Measurements from ENCODE around the gene RAET1E.
"Not testable (repeated sequence)": the region's sequence is repeated elsewhere in the genome, so short reads cannot be mapped to it uniquely, and the experiment has no call there.

The RAET1E gene

DNA sequence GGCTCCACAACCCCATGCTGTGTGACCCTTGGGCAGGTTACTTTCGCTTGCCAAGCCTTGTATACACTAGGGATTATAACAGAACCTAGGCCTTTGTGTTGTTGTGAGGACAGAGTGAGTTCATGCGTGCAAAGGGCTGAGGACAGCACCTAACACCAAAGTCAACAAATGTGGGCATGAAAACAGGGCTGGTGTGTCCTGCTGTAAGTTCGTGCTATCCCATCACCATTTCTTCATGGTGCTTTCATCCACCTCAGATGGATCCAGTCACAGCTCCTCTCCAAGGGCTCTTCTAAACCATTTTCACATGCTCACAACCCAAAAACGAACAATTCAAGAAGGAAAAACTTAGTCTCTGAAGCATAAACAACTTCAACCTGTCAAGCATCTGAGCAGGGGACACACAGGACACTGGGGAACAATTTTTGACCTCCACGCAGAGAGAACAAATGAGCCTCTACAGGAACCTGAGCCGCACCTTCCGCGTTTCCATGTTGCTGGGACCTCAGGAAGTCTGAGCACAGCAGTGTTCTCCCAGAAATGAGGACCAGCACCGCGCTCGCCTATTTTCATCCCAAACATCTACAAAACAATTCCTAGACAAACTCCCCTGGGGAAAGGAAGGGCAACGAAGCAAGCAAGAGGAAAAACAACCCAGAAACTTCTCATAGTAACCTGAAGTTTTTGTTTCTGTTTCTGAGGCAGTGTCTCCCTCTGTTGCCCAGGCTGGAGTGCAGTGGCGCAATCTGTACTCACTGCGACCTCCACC lies 36.9 kb downstream of the RAET1E start:
- no peak for DNase-seq

DNA sequence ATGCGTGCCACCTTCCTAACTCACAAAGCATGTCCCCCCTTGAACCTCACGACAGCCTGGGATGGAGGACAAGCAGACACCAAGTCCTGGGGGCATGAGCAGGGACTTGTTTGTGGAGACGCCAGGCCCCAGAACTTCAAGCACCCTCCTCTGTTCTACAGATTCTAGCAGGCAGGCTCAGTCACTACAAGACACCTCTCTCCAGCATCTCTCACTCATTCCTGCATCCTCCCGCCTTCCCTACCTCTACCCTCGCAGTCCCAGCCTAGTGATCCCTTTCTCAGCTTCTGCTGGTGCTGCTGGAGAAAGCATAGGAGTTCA lies 37.4 kb downstream of the RAET1E start:
- no peak for DNase-seq

DNA sequence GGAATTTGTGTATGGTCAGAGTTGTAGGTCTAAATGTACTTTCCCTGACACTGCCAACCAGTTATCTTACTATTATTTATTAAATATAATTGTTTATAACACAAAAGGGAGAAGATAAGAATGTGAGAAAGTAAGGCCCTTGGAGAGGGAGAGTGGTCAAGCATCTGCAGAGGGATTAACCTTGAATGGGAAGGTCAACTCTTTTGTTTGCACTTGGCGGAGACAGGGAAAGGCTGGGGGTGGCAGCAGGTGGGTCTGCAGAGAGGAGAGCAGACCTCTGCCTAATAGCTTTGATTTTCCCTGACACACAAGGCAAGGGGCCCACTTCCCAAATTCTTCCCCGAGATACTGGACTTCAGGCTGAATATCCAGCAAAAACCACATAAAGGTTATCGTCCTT lies 38.0 kb downstream of the RAET1E start:
- no peak for DNase-seq

DNA sequence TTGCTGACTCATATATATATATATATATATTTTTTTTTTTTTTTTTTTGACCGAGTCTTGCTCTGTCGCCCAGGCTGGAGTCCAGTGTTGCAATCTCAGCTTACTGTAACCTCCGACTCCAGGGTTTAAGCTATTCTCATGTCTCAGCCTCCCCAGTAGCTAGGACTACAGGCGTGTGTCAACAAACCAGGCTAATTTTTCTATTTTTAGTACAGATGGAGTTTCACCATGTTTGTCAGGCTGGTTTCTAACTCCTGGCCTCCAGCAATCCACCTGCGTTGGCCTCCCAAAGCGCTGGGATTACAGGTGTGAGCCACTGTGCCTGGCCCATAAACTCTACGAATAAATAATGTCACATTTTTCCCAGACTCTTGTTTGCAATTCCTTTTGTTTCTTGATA lies 38.5 kb downstream of the RAET1E start:
- DNase-seq = no peak

DNA sequence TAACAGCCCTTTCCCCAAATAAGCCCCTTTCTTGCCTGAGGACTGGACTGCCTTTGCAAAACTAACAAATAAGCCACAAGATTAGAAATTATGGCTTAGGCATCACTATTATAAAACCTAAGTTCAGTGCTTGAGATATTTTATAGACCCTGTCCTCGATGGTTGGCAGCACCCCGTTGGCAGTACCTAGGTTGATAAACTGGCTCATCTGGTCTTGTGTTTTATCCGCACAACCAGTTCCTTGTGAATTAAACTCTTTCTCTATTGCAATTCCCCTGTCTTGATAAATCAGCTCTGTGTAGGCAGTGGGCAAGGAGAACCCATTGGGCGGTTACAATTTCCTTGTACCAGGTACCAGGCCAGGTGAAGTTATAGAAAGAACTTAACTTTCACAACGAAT lies 40.4 kb downstream of the RAET1E start:
- DNase-seq = no peak

DNA sequence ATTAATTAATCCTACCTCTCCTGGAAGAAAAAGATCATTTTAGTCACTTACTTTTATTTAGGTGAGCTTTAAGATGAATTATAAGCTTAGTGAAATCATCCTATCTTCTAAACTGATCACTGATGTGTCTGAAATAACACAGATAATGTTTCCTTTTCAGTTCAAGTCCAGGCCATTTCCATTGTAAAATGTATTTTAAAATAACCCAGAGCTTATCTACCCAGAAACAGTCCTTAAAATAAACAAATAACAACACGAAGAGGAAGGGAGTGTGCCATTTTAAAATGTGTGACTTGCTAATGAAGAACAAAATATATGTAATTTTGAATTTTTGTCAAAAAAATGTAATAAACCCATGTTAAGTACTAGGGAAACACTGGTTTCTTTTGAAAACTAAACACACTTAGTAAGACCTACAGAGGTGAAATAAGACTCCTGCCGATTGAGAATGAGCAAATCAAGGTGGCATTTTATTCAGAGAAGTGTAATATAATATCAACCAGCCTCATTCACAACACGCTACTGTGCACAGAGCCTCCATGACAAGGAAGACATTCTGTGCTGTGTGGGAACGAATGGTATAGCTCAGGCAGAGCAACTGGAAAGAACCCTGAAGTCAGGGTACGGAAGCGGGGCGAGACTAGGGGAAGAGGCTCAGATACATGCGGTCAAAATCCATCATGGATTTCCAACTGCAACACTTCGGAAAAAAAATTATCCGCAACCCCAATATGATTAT lies 41.5 kb downstream of the RAET1E start:
- no peak for DNase-seq

DNA sequence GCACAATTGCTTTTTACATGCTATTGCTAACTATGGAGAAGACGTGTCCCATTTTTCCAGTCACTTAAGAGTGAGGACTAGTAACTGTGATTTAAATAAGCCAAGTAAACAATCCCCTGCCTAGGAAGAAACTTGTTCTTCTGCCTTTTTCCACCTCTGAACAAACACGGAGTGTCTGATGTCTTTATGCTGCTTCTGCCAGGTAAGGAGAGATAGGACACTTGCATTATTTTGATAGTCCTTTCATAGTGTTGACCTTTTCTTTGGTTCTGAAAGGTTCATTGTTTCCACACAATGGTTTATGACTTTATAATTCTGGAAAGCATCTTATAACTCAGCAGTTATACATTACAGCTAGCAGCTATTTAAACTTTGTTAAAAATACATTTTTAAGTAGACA lies 42.2 kb downstream of the RAET1E start:
- DNase-seq = no peak

DNA sequence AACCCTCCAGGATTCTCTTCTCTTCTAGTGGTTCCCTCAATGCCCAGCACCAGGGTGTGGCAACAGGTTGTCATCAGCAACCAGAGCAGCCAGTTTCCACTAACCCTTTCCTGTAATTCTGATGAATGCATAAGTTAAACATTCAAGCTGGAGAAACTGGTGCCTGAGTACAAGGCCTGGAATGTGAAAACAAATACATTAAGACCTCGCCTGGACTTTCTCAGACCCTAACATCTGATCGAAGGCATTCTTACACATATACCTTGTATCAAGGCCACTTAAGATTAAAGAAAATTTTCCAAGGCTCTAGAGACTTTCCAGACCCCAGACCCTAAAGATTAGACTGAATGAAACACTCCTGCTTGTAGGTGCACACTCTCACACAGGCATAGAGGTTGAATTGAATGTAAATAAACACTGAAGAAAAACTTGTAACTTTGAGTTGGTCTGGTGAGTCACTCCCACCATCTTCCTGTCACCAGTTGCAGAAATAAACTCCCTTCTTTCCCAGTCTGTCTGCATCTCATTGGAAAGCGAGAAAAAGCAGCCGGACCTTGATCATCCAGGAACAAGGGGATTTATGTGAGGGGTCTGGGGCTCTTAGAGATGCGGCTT lies 42.8 kb downstream of the RAET1E start:
- no peak for DNase-seq

DNA sequence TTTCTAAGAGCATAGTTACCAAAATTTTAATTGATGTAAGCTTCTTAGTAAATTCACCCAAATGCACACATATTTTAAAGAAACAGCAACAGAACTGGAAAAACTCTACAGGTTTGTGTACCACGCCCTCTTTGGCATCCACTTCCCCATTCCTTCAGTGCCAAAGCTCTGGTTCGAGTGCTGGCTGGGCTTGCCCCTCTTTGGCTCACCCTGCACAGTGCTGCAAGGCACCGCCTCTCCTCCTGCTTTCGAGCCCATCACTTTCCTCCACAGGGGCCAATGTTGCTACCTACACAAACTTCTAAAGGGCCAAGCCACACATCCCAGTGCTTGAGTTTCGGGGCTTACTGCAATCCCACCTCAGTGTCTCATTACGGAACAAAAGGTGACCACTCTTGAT lies 43.4 kb downstream of the RAET1E start:
- no peak for DNase-seq

DNA sequence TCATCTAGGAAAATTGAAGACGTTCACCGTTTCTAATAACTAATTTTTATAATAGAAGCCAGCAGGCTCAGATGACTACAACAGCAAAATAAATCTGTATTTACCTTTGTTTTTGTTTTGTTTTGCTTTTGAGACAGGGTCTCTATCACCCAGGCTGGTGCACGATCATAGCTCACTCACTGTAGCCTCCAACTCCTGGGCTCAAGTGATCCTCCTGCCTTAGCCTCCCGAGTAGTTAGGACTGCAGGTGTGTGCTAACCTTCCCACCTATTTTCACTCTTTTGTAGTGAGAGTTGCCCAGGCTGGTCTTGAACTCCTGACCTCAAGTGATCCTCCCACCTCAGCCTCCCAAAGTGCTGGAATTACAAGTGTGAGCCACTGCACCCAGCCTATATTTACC lies 43.9 kb downstream of the RAET1E start:
- not testable (repeated sequence) for DNase-seq

DNA sequence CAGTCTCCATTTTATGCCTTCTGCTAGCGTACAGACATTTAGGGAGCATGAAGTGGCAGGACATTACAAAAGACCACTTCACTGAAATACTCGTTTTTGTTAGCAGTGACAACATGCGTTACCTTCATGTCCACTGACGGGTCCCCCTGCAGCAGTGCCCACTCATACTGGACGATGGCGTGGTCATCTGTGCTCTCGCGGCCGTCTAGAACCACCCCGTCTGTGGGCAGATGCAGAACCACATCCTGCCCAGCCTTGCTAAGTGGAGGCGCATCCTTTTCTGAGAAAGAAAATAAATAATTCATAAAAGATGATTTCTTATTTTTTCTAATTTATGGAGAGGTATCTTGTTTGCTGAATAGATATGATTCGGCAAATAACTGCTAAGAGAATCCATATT lies 45.0 kb downstream of the RAET1E start:
- DNase-seq = no peak

DNA sequence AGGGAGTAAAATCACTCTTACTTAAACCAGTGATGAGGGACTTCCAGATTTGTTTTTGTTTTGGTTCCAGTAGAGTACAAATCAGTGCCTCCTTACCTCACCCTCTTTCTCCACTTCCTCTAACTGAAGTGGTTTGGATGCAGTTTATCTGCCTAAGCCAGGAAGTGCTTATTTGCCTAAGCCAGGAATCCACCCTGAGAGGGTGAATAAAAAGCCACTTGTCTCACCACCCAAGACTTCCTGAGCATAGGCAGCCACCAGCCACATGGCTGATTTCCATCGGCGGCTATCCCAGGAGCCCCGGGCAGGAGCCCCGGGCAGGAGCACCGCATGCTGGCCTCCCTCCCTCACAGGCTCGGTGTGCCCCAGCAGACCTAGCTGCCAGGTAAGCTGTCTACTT lies 45.7 kb downstream of the RAET1E start:
- no peak for DNase-seq

DNA sequence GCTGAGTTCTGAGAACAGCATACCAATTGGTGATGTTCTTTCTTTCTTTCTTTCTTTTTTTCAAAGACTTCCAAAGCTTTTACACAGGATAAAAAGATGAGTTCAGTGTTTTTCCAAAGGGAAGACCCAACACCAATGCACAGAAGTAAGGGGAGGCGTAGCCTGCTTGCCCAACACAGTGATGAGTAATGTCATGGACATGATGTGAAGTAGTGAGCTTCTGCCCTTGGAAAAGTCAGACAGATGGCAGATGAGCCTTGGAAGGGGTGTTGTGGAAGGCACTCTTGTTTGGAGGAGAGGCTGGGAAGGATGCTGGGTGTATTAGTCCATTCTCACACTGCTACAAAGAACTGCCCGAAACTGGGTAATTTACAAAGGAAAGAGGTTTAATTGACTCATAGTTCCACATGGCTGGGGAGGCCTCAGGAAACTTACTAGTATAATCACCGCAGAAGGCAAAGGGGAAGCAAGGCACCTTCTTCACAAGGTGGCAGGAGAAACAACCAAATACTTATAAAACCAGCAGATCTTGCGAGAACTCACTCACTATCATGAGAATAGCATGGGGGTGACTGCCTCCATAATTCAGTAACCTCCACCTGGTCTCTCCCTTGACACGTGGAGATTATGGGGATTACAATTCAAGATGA lies 46.3 kb downstream of the RAET1E start:
- DNase-seq = no peak

DNA sequence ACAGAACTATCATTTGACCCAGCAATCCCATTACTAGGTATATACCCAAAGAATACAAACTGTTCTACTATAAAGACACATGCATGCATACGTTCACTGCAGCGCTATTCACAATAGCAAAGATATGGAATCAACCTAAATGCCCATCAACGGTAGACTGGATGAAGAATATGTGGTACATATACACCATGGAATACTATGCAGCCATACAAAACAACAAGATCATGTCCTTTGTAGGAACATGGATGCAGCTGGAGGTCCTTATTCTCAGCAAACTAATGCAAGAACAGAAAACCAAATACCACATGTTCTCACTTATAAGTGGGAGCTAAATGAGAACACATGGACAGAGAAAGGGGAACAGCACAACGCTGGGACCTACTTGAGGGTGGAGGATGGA lies 49.6 kb downstream of the RAET1E start:
- not testable (repeated sequence) for DNase-seq

Measured in activated naive CD4-positive, alpha-beta T cell treated with Interleukin-2 at 50 U/mL for 16 hours (primary cell).